ENCODE data around the gene DZANK1.

DZANK1 gene

GRCh38 chr20:18362916-18363315 lies 103.9 kb downstream of the DZANK1 start:
- no peak for ATAC-seq
- TF ChIP-seq ISL1 (CRISPR knock-in tag; IDR thresholded peaks at IDR 0.05) (no peak), CREB5 (CRISPR knock-in tag; IDR thresholded peaks at IDR 0.05; ENCODE audit: low read depth) (no peak), ZNF8 (CRISPR knock-in tag; IDR thresholded peaks at IDR 0.05) (no peak), ZFP30 (CRISPR knock-in tag; IDR thresholded peaks at IDR 0.05) (no peak), TCF4 (CRISPR knock-in tag; IDR thresholded peaks at IDR 0.05; ENCODE audit: borderline replicate concordance) (no peak), CSRNP3 (CRISPR knock-in tag; IDR thresholded peaks at IDR 0.05) (no peak), OSR1 (CRISPR knock-in tag; IDR thresholded peaks at IDR 0.05) (no peak)

- TF ChIP-seq TCF4 (CRISPR knock-in tag; IDR thresholded peaks at IDR 0.05; ENCODE audit: borderline replicate concordance) (no peak), CSRNP3 (CRISPR knock-in tag; IDR thresholded peaks at IDR 0.05) (no peak), ISL1 (CRISPR knock-in tag; IDR thresholded peaks at IDR 0.05) (no peak), ARNTL (CRISPR knock-in tag; IDR thresholded peaks at IDR 0.05; ENCODE audit: borderline replicate concordance, low read depth) (no peak), RARB (CRISPR knock-in tag; IDR thresholded peaks at IDR 0.05) (no peak), CSDC2 (CRISPR knock-in tag; IDR thresholded peaks at IDR 0.05) (no peak), SNAI2 (CRISPR knock-in tag; IDR thresholded peaks at IDR 0.05) (no peak), OSR1 (CRISPR knock-in tag; IDR thresholded peaks at IDR 0.05) (no peak), ZC3H10 (CRISPR knock-in tag; IDR thresholded peaks at IDR 0.05) (no peak), ZFP3 (CRISPR knock-in tag; IDR thresholded peaks at IDR 0.05) (no peak), ZNF70 (CRISPR knock-in tag; IDR thresholded peaks at IDR 0.05) (no peak), PATZ1 (CRISPR knock-in tag; IDR thresholded peaks at IDR 0.05; ENCODE audit: borderline replicate concordance) (no peak), PPARA (CRISPR knock-in tag; IDR thresholded peaks at IDR 0.05; ENCODE audit: borderline replicate concordance) (no peak)
- no peak for ATAC-seq
Measured at GRCh38 chr20:18361678-18362077, 105.2 kb downstream of the DZANK1 start.

- TF ChIP-seq CSDC2 (CRISPR knock-in tag; IDR thresholded peaks at IDR 0.05) (no peak), GLIS3 (CRISPR knock-in tag; IDR thresholded peaks at IDR 0.05) (no peak), PATZ1 (CRISPR knock-in tag; IDR thresholded peaks at IDR 0.05; ENCODE audit: borderline replicate concordance) (no peak), BACH2 (CRISPR knock-in tag; IDR thresholded peaks at IDR 0.05; ENCODE audit: borderline replicate concordance) (no peak)
- ATAC-seq: no peak
Measured at GRCh38 chr20:18360635-18361034, 106.2 kb downstream of the DZANK1 start.

- ATAC-seq: no peak
- no peak for TF ChIP-seq ZNF565 (CRISPR knock-in tag; conservative IDR thresholded peaks at IDR 0.05; ENCODE audit: low read depth)
- TF ChIP-seq ZC3H10 (CRISPR knock-in tag; IDR thresholded peaks at IDR 0.05): no peak
- no peak for TF ChIP-seq ARNTL (CRISPR knock-in tag; IDR thresholded peaks at IDR 0.05; ENCODE audit: borderline replicate concordance, low read depth)
- no peak for TF ChIP-seq RARB (CRISPR knock-in tag; IDR thresholded peaks at IDR 0.05)
- no peak for TF ChIP-seq ZFP30 (CRISPR knock-in tag; IDR thresholded peaks at IDR 0.05)
- no peak for TF ChIP-seq BACH2 (CRISPR knock-in tag; IDR thresholded peaks at IDR 0.05; ENCODE audit: borderline replicate concordance)
- no peak for TF ChIP-seq CSDC2 (CRISPR knock-in tag; IDR thresholded peaks at IDR 0.05)
- TF ChIP-seq PPARA (CRISPR knock-in tag; IDR thresholded peaks at IDR 0.05; ENCODE audit: borderline replicate concordance): no peak
- no peak for TF ChIP-seq GLIS3 (CRISPR knock-in tag; IDR thresholded peaks at IDR 0.05)
- TF ChIP-seq ISL1 (CRISPR knock-in tag; IDR thresholded peaks at IDR 0.05): no peak
- TF ChIP-seq CREB5 (CRISPR knock-in tag; IDR thresholded peaks at IDR 0.05; ENCODE audit: low read depth): no peak
- no peak for TF ChIP-seq ZNF70 (CRISPR knock-in tag; IDR thresholded peaks at IDR 0.05)
- no peak for TF ChIP-seq POU6F1 (CRISPR knock-in tag; IDR thresholded peaks at IDR 0.05; ENCODE audit: borderline replicate concordance, low read depth)
- no peak for TF ChIP-seq TOX (CRISPR knock-in tag; IDR thresholded peaks at IDR 0.05; ENCODE audit: borderline replicate concordance)
Measured at GRCh38 chr20:18359854-18360253, 107.0 kb downstream of the DZANK1 start.
